K562 (cell line): ENCODE measurements around the gene IL10. TPM values are rescaled to one million over a fixed set of nuclear protein-coding genes. Genes with fewer than 3 reads are reported as not detected.

ENCODE experiments used
- C11orf30 ChIP-seq: fragments of 450-650 bp; IDR thresholded peaks from 2 replicates; pipeline ENCODE4 v1.6.1; 2016; ENCODE audit warnings: low read depth, mild to moderate bottlenecking
- CBFB ChIP-seq: sonication (generic); formaldehyde crosslinking; IDR thresholded peaks from 2 replicates; pipeline ENCODE4 v1.4.0; 2020; ENCODE audit warnings: mild to moderate bottlenecking, missing genetic modification reagents
- CHD4 ChIP-seq: fragments of 200-600 bp; sonication (generic); IDR thresholded peaks from 3 replicates; pipeline ENCODE4 v1.6.1; 2012; ENCODE audit warnings: low read depth, mild to moderate bottlenecking, mixed read lengths, low read length, inconsistent platforms; ENCODE audit not compliant: insufficient read depth, insufficient replicate concordance, poor library complexity, severe bottlenecking
- FOXJ3 ChIP-seq: sonication (generic); formaldehyde crosslinking; IDR thresholded peaks from 2 replicates; pipeline ENCODE4 v1.4.0; 2020; ENCODE audit warnings: mild to moderate bottlenecking, missing genetic modification reagents
- IRF2 ChIP-seq: sonication (generic); formaldehyde crosslinking; IDR thresholded peaks from 2 replicates; pipeline ENCODE4 v1.8.1; 2022; ENCODE audit warnings: mild to moderate bottlenecking, missing genetic modification reagents
- MAFK ChIP-seq: IDR thresholded peaks from 2 replicates; pipeline ENCODE4 v1.6.1; 2011; ENCODE audit warnings: low read length, improper control_type of control experiment
- RBM25 ChIP-seq: fragments of 200-400 bp; formaldehyde crosslinking; IDR thresholded peaks from 2 replicates; pipeline ENCODE4 v1.6.1; 2018; ENCODE audit warnings: low read length, low read depth, moderate library complexity; ENCODE audit not compliant: severe bottlenecking
- SAFB2 ChIP-seq: fragments of 200-400 bp; formaldehyde crosslinking; IDR thresholded peaks from 2 replicates; pipeline ENCODE4 v1.6.1; 2018; ENCODE audit warnings: borderline replicate concordance, low read length, low read depth, moderate library complexity; ENCODE audit not compliant: severe bottlenecking
- SOX6 ChIP-seq: fragments of 450-650 bp; IDR thresholded peaks from 2 replicates; pipeline ENCODE4 v1.6.1; 2014; ENCODE audit warnings: mild to moderate bottlenecking
- ZNF316 ChIP-seq: fragments of 450-650 bp; IDR thresholded peaks from 2 replicates; pipeline ENCODE4 v1.6.1; 2016
- ZNF764 ChIP-seq: fragments of 250-450 bp; sonication (Bioruptor Pico); IDR thresholded peaks from 2 replicates; pipeline ENCODE4 v1.4.0; 2020; ENCODE audit warnings: low read depth, mild to moderate bottlenecking, moderate library complexity
- polyA plus RNA-seq, 8 experiments: library from polyadenylated mRNA; depleted of rRNA in 4 of 8; stranded (reverse) in 5 of 8; unstranded in 3 of 8; fragments of >200 nt; fragmentation: Nextera tagmentation in 2 of 8; fragmentation: Illumina TruSeq in 1 of 8; extraction: Ambion mirVana in 2 of 8; extraction: Trizol in 1 of 8; gene quantifications; 2 replicates each; pipeline versions ENCODE4 v1.2.1 to v1.2.3, GENCODE V29; 2011 to 2014; ENCODE audit warnings: inconsistent platforms in 1 of 8, missing spikeins in 1 of 8
- total RNA-seq, 7 experiments: library from RNA; depleted of rRNA in 6 of 7; stranded (reverse); fragments of >200 nt in 6 of 7; fragmentation: Illumina TruSeq in 2 of 7; extraction: Trizol in 2 of 7; gene quantifications; 2 replicates each; pipeline versions ENCODE4 v1.2.1 to v1.2.3, GENCODE V29; 2011 to 2021; ENCODE audit warnings: low replicate concordance in 1 of 7
- TF ChIP-seq, protein P1 (sequence below): sonication (generic); formaldehyde crosslinking; IDR thresholded peaks from 2 replicates; pipeline ENCODE4 v1.8.1; 2022; ENCODE audit warnings: missing genetic modification reagents
- TF ChIP-seq, protein P2 (sequence below): fragments of 250-450 bp; sonication (Bioruptor Pico); IDR thresholded peaks from 2 replicates; pipeline ENCODE4 v1.5.0; 2020; ENCODE audit warnings: mild to moderate bottlenecking, borderline replicate concordance
- TF ChIP-seq, protein P3 (sequence below): fragments of 450-650 bp; IDR thresholded peaks from 2 replicates; pipeline ENCODE4 v1.6.1; 2017; ENCODE audit warnings: antibody characterized with exemption, mild to moderate bottlenecking

IL10 gene
- total and polyA plus RNA-seq, 9 of the 15 experiments (the other 6 are each of a cell fraction or from before 2014, with no cell fraction given), result 0.29 TPM; not detected in 8

DNA sequence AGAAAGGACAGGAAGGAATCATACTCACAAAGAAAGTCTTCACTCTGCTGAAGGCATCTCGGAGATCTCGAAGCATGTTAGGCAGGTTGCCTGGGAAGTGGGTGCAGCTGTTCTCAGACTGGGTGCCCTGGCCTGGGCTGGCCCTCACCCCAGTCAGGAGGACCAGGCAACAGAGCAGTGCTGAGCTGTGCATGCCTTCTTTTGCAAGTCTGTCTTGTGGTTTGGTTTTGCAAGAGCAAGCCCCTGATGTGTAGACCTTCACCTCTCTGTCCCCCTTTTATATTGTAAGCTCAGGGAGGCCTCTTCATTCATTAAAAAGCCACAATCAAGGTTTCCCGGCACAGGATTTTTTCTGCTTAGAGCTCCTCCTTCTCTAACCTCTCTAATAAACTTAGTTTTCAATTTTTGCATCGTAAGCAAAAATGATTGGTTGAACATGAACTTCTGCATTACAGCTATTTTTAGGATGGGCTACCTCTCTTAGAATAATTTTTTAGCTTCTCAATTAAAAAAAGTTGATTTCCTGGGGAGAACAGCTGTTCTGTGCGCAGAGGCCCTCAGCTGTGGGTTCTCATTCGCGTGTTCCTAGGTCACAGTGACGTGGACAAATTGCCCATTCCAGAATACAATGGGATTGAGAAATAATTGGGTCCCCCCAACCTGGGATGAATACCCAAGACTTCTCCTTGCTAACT lies at the start of gene IL10 (continued):
- TF ChIP-seq, protein P1, sequence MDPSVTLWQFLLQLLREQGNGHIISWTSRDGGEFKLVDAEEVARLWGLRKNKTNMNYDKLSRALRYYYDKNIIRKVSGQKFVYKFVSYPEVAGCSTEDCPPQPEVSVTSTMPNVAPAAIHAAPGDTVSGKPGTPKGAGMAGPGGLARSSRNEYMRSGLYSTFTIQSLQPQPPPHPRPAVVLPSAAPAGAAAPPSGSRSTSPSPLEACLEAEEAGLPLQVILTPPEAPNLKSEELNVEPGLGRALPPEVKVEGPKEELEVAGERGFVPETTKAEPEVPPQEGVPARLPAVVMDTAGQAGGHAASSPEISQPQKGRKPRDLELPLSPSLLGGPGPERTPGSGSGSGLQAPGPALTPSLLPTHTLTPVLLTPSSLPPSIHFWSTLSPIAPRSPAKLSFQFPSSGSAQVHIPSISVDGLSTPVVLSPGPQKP (CRISPR knock-in tag), result no peak
- TF ChIP-seq C11orf30, result peak; percentile 92
- TF ChIP-seq MAFK, result peak; percentile 97
- TF ChIP-seq, protein P2, sequence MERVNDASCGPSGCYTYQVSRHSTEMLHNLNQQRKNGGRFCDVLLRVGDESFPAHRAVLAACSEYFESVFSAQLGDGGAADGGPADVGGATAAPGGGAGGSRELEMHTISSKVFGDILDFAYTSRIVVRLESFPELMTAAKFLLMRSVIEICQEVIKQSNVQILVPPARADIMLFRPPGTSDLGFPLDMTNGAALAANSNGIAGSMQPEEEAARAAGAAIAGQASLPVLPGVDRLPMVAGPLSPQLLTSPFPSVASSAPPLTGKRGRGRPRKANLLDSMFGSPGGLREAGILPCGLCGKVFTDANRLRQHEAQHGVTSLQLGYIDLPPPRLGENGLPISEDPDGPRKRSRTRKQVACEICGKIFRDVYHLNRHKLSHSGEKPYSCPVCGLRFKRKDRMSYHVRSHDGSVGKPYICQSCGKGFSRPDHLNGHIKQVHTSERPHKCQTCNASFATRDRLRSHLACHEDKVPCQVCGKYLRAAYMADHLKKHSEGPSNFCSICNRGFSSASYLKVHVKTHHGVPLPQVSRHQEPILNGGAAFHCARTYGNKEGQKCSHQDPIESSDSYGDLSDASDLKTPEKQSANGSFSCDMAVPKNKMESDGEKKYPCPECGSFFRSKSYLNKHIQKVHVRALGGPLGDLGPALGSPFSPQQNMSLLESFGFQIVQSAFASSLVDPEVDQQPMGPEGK (CRISPR knock-in tag), result no peak
- TF ChIP-seq ZNF764 (CRISPR knock-in tag), result no peak
- TF ChIP-seq CHD4, result no peak
- TF ChIP-seq CBFB (CRISPR knock-in tag), result no peak
- TF ChIP-seq SAFB2, result no peak
- peak; percentile 96 for TF ChIP-seq ZNF316
- TF ChIP-seq FOXJ3 (CRISPR knock-in tag), result no peak
- TF ChIP-seq IRF2, result no peak
- TF ChIP-seq, protein P3, sequence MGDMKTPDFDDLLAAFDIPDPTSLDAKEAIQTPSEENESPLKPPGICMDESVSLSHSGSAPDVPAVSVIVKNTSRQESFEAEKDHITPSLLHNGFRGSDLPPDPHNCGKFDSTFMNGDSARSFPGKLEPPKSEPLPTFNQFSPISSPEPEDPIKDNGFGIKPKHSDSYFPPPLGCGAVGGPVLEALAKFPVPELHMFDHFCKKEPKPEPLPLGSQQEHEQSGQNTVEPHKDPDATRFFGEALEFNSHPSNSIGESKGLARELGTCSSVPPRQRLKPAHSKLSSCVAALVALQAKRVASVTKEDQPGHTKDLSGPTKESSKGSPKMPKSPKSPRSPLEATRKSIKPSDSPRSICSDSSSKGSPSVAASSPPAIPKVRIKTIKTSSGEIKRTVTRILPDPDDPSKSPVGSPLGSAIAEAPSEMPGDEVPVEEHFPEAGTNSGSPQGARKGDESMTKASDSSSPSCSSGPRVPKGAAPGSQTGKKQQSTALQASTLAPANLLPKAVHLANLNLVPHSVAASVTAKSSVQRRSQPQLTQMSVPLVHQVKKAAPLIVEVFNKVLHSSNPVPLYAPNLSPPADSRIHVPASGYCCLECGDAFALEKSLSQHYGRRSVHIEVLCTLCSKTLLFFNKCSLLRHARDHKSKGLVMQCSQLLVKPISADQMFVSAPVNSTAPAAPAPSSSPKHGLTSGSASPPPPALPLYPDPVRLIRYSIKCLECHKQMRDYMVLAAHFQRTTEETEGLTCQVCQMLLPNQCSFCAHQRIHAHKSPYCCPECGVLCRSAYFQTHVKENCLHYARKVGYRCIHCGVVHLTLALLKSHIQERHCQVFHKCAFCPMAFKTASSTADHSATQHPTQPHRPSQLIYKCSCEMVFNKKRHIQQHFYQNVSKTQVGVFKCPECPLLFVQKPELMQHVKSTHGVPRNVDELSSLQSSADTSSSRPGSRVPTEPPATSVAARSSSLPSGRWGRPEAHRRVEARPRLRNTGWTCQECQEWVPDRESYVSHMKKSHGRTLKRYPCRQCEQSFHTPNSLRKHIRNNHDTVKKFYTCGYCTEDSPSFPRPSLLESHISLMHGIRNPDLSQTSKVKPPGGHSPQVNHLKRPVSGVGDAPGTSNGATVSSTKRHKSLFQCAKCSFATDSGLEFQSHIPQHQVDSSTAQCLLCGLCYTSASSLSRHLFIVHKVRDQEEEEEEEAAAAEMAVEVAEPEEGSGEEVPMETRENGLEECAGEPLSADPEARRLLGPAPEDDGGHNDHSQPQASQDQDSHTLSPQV, result no peak
- TF ChIP-seq RBM25, result no peak
- TF ChIP-seq SOX6, result no peak
